Measurements from ENCODE around the gene GRAP2. TPM values are rescaled to one million over a fixed set of nuclear protein-coding genes. Genes with fewer than 3 reads are reported as not detected.
"Not testable (repeated sequence)": the region's sequence is repeated elsewhere in the genome, so short reads cannot be mapped to it uniquely, and the experiment has no call there.

GRAP2 gene
- total RNA-seq, 4 donors from 2014 or later = 0.67 to 3.1 (median 1.7) TPM

GRCh38 chr22:39946503-39947219 is 45.8 kb downstream of the GRAP2 start:
- no peaks in the 10 kb centered on the region for H3K36me3 ChIP-seq
- H3K4me3 ChIP-seq = no peak overlapping the region
- H3K27me3 ChIP-seq = no peaks in the 10 kb centered on the region
- H3K9me3 ChIP-seq = no peaks in the 10 kb centered on the region
- no peak for TF ChIP-seq POLR2A (IDR thresholded peaks at IDR 0.05)
- no peak for TF ChIP-seq POLR2AphosphoS5 (IDR thresholded peaks at IDR 0.05)
- TF ChIP-seq CTCF (IDR thresholded peaks at IDR 0.05) = no peak
- TF ChIP-seq EP300 (IDR thresholded peaks at IDR 0.05) = no peak
- no peaks in the 10 kb centered on the region for H3K4me1 ChIP-seq
- H3K27ac ChIP-seq = no peak overlapping the region
- WGBS, 2 donors (ENCODE audit: low coverage in 1 of 2) = 55% methylated on average over 4 to 6 of the region's 8 CpGs
- no peak for ATAC-seq

- Histone ChIP-seq H3K9me3 (no peaks in the 10 kb centered on the region), H3K4me1 (no peaks in the 10 kb centered on the region), H3K27me3 (no peaks in the 10 kb centered on the region), H3K36me3 (no peaks in the 10 kb centered on the region), H3K4me3 (no peak overlapping the region), H3K27ac (no peak overlapping the region)
- WGBS, 2 donors (ENCODE audit: low coverage in 1 of 2) = 78 to 93% methylated on average over 2 to 7 of the region's 8 CpGs
- TF ChIP-seq POLR2A (IDR thresholded peaks at IDR 0.05) (no peak), CTCF (IDR thresholded peaks at IDR 0.05) (no peak), POLR2AphosphoS5 (IDR thresholded peaks at IDR 0.05) (no peak), EP300 (IDR thresholded peaks at IDR 0.05) (no peak)
- no peak for ATAC-seq
Measured at GRCh38 chr22:39947220-39948216, 46.6 kb downstream of the GRAP2 start.

- TF ChIP-seq EP300 (IDR thresholded peaks at IDR 0.05) = no peak
- no peak for TF ChIP-seq CTCF (IDR thresholded peaks at IDR 0.05)
- TF ChIP-seq POLR2A (IDR thresholded peaks at IDR 0.05) = no peak
- no peak for TF ChIP-seq POLR2AphosphoS5 (IDR thresholded peaks at IDR 0.05)
- no peak for ATAC-seq
- H3K36me3 ChIP-seq = no peaks in the 10 kb centered on the region
- H3K4me3 ChIP-seq = no peak overlapping the region
- H3K27ac ChIP-seq = no peak overlapping the region
- no peaks in the 10 kb centered on the region for H3K9me3 ChIP-seq
- no peaks in the 10 kb centered on the region for H3K27me3 ChIP-seq
- peaks cover 0 to 12% (median 0%) of the 10 kb centered on the region in 3 donors for H3K4me1 ChIP-seq
- WGBS, 2 donors (ENCODE audit: low coverage in 1 of 2) = 66 to 76% methylated on average over 7 of the region's 8 CpGs
Measured at GRCh38 chr22:39949964-39950737, 49.3 kb downstream of the GRAP2 start.

GRCh38 chr22:39951603-39952293 is 50.9 kb downstream of the GRAP2 start:
- 65 to 74% methylated on average over 2 to 9 of the region's 11 CpGs for WGBS, 2 donors (ENCODE audit: low coverage in 1 of 2)
- not testable (repeated sequence) for H3K27me3 ChIP-seq, H3K27ac ChIP-seq, H3K9me3 ChIP-seq, H3K4me3 ChIP-seq, H3K36me3 ChIP-seq, ATAC-seq
- peaks cover 0 to 12% (median 0%) of the 10 kb centered on the region in 3 donors for H3K4me1 ChIP-seq

Data from gastroesophageal sphincter (tissue), 4 donors.